Uterus (tissue), 4 donors: ENCODE measurements around the gene SPATS2L. TPM values are rescaled to one million over a fixed set of nuclear protein-coding genes. Genes with fewer than 3 reads are reported as not detected.

Experiments used
- DNase-seq, 2 donors: peaks; one replicate each; pipeline ENCODE4 v3.0.0-alpha.2; 2019 to 2020
- H3K27ac ChIP-seq, 2 donors: fragments of 200-600 bp; sonication (generic); 1 replicate in 1 of 2; 2 replicates in 1 of 2; pipeline ENCODE4 v1.5.1; 2016 to 2018
- H3K27me3 ChIP-seq, 2 donors: fragments of 200-600 bp; sonication (generic); one replicate each; pipeline ENCODE4 v1.5.1; 2018 to 2019; ENCODE audit warnings: control low read depth in 1 of 2
- H3K36me3 ChIP-seq, 2 donors: fragments of 200-600 bp; sonication (generic); one replicate each; pipeline ENCODE4 v1.5.1; 2019; ENCODE audit warnings: control low read depth in 1 of 2
- H3K4me1 ChIP-seq, 2 donors: fragments of 200-600 bp; sonication (generic); one replicate each; pipeline ENCODE4 v1.5.1; 2018 to 2019; ENCODE audit warnings: control low read depth in 1 of 2
- H3K4me3 ChIP-seq, 2 donors: fragments of 200-600 bp; sonication (generic); 1 replicate in 1 of 2; 2 replicates in 1 of 2; pipeline ENCODE4 v1.5.1; 2018 to 2019; ENCODE audit warnings: mild to moderate bottlenecking in 1 of 2
- H3K9me3 ChIP-seq, 2 donors: fragments of 200-600 bp; sonication (generic); one replicate each; pipeline ENCODE4 v1.5.1; 2019; ENCODE audit warnings: control low read depth in 1 of 2
- POLR2A ChIP-seq, 2 donors: fragments of 450-650 bp; IDR thresholded peaks; one replicate each; pipeline ENCODE4 v1.6.1; 2016; ENCODE audit warnings: antibody characterized with exemption in 2 of 2, mild to moderate bottlenecking in 1 of 2, moderate library complexity in 1 of 2
- intact Hi-C: fragments of 100-400 bp; cut with DNase I; formaldehyde crosslinking; loops from one replicate; pipeline ENCODE4 v1.15.1; 2023; ENCODE audit warnings: low total_unique reads
- total RNA-seq, 4 donors: library from RNA; depleted of rRNA in 3 of 4; stranded (reverse); fragments of >200 nt in 3 of 4; gene quantifications; one replicate each; pipeline versions ENCODE4 v1.1.0 to v1.2.4, GENCODE V29; 2014 to 2023
- TF ChIP-seq, protein P1 (sequence below), 4 experiments: fragments of 200-600 bp in 2 of 4; fragments of 450-650 bp in 2 of 4; sonication (generic) in 2 of 4; IDR thresholded peaks; one replicate each; pipeline ENCODE4 v1.5.1; 2016 to 2019; ENCODE audit warnings: antibody characterized with exemption in 4 of 4, mild to moderate bottlenecking in 2 of 4, moderate library complexity in 1 of 4
- donor health status: DM: yes; HTN: yes; CAD: no.

Gene SPATS2L
- total RNA-seq, 4 donors from 2014 or later = 20.6 to 99.3 (median 73.1) TPM

DNA sequence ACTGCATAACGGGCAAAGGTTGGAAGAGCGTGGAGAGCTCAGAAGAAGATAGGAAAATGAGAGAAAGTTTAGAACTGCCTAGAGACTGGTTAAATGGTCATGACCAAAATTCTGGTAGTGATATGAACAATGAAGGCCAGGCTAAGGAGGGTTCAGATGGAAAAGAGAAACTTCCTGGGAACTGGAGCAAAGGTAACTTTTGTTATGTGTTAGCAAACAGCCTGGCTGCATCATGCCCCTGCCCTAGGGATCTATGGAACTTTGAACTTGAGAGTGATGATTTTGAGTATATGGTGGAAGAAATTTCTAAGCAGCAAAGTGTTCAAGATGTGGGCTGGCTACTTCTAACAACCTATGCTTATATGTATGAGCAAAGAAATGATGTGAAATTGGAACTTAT, 44.4 kb upstream of the SPATS2L start:
- no peaks in the 10 kb centered on the region for H3K9me3 ChIP-seq
- no peaks in the 10 kb centered on the region for H3K27me3 ChIP-seq
- no peak for DNase-seq
- no peaks in the 10 kb centered on the region for H3K4me1 ChIP-seq
- TF ChIP-seq, protein P1, sequence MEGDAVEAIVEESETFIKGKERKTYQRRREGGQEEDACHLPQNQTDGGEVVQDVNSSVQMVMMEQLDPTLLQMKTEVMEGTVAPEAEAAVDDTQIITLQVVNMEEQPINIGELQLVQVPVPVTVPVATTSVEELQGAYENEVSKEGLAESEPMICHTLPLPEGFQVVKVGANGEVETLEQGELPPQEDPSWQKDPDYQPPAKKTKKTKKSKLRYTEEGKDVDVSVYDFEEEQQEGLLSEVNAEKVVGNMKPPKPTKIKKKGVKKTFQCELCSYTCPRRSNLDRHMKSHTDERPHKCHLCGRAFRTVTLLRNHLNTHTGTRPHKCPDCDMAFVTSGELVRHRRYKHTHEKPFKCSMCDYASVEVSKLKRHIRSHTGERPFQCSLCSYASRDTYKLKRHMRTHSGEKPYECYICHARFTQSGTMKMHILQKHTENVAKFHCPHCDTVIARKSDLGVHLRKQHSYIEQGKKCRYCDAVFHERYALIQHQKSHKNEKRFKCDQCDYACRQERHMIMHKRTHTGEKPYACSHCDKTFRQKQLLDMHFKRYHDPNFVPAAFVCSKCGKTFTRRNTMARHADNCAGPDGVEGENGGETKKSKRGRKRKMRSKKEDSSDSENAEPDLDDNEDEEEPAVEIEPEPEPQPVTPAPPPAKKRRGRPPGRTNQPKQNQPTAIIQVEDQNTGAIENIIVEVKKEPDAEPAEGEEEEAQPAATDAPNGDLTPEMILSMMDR (IDR thresholded peaks at IDR 0.05) = no peak
- no peak for TF ChIP-seq POLR2A (IDR thresholded peaks at IDR 0.05)
- no peaks in the 10 kb centered on the region for H3K36me3 ChIP-seq
- intact Hi-C loops = no loop called here
- no peak overlapping the region for H3K4me3 ChIP-seq
- no peak overlapping the region for H3K27ac ChIP-seq

DNA sequence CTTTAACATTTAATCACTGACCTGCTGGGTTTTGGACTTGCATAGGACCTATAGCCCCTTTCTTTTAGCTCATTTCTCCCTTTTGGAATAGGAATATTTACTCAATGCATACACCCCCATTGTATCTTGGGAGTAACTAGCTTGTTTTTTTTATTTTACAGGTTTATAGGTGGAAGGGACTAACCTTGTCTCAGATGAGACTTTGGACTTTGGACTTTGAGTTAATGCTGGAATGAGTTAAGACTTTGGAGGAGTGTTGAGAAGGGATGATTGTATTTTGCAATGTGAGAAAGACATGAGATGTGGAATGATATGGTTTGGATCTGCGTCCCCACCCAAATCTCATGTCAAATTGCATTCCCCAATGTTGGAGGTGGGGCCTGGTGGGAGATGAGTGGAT, 43.2 kb upstream of the SPATS2L start:
- TF ChIP-seq, protein P1 (IDR thresholded peaks at IDR 0.05) = no peak
- no peak for TF ChIP-seq POLR2A (IDR thresholded peaks at IDR 0.05)
- Histone ChIP-seq H3K4me1 (no peaks in the 10 kb centered on the region), H3K27ac (no peak overlapping the region), H3K27me3 (no peaks in the 10 kb centered on the region), H3K9me3 (no peaks in the 10 kb centered on the region), H3K4me3 (no peak overlapping the region), H3K36me3 (no peaks in the 10 kb centered on the region)
- DNase-seq = no peak
- intact Hi-C loops = no loop called here

DNA sequence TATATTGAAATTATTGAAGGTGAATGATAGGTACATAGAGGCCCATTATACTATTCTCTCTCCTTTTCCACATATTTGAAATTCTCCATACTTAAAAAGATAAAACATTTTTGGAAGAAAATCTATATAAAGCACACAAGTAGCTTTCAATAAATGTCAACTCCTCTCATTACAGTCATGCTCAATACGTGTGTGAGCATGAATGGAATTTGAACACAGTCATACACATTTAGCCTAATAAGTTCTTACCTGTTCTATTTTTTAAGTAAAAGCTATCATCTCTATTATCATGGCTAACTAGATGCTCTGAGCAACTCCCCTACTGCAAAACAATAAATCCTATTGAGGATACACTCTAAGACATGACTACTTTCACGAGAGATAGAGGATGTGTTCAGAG, 41.9 kb upstream of the SPATS2L start:
- DNase-seq = no peak
- no peaks in the 10 kb centered on the region for H3K4me1 ChIP-seq
- no peak for TF ChIP-seq POLR2A (IDR thresholded peaks at IDR 0.05)
- TF ChIP-seq, protein P1 (IDR thresholded peaks at IDR 0.05) = no peak
- no peaks in the 10 kb centered on the region for H3K36me3 ChIP-seq
- no peak overlapping the region for H3K27ac ChIP-seq
- no peaks in the 10 kb centered on the region for H3K27me3 ChIP-seq
- intact Hi-C loops = no loop called here
- no peak overlapping the region for H3K4me3 ChIP-seq
- no peaks in the 10 kb centered on the region for H3K9me3 ChIP-seq

DNA sequence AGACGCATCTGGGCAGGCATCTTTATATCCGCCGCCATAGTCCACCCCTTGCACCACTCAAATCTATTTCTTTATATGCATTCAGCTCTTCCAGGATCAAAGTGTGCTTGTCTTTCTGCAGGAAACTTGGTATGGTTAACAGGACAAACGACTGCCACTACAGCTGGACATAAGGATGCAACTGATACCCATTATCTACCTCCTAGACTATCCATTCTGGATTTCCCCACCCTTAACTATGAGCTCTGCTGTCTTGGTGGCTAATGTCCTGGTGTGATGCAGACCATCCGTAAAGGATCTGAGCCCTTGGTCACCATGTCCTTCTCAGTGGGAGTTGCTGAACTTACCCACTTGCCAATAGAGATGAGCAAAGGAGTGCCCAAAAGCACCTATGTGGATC, 40.1 kb upstream of the SPATS2L start:
- intact Hi-C loops = no loop called here
- TF ChIP-seq, protein P1 (IDR thresholded peaks at IDR 0.05) = no peak
- no peak for TF ChIP-seq POLR2A (IDR thresholded peaks at IDR 0.05)
- Histone ChIP-seq H3K27ac (no peak overlapping the region), H3K4me1 (no peaks in the 10 kb centered on the region), H3K9me3 (no peaks in the 10 kb centered on the region), H3K36me3 (no peaks in the 10 kb centered on the region), H3K27me3 (no peaks in the 10 kb centered on the region), H3K4me3 (no peak overlapping the region)
- no peak for DNase-seq

DNA sequence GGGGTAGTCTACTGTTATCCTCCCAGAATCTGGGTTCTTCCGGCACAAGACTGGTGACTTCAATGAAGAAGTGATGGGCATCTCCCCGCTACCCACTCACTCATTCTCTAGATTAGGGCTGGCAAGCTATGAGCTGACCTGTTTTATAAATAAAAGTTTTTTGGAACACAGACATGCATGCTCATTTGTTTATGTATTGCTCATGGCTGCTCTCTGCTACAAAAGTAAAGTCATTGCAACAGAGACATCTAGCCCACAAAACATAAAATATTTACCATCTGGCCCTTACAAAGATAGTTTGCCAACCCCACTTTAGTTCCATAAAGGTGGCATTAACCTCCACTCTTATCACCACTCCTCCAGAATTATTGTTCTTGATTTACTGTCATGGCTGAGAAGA, 39.1 kb upstream of the SPATS2L start:
- Histone ChIP-seq H3K9me3 (no peaks in the 10 kb centered on the region), H3K27me3 (no peaks in the 10 kb centered on the region), H3K36me3 (no peaks in the 10 kb centered on the region), H3K4me3 (no peak overlapping the region), H3K27ac (no peak overlapping the region), H3K4me1 (no peaks in the 10 kb centered on the region)
- intact Hi-C loops = no loop called here
- no peak for DNase-seq
- TF ChIP-seq POLR2A (IDR thresholded peaks at IDR 0.05) = no peak

DNA sequence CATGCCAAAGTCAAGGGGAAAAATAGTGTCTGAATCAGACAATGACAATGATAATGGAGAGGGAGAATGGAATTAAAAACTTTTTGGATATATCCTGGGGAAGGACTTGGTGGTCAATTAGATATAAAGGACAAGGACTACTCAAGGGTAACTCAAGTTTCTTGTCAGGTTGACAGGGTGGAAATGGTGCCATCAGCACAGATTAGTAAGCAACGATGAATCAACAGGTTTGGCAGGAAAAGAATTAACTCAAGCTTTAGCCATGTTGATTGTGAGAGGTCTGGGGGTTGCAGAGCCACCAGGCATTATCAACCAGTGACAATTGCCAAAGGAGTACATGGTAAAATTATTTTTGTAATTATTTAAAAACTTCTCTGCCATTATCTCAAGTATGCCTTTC, 35.8 kb upstream of the SPATS2L start:
- Histone ChIP-seq H3K27me3 (no peaks in the 10 kb centered on the region), H3K9me3 (no peaks in the 10 kb centered on the region), H3K4me3 (no peak overlapping the region), H3K4me1 (no peaks in the 10 kb centered on the region), H3K36me3 (no peaks in the 10 kb centered on the region), H3K27ac (no peak overlapping the region)
- no peak for DNase-seq
- no peak for TF ChIP-seq POLR2A (IDR thresholded peaks at IDR 0.05)
- TF ChIP-seq, protein P1 (IDR thresholded peaks at IDR 0.05) = no peak
- intact Hi-C loops = no loop called here
